Measurements from ENCODE around the gene ANKS1A. TPM values are rescaled to one million over a fixed set of nuclear protein-coding genes. Genes with fewer than 3 reads are reported as not detected.

The ANKS1A gene
- total RNA-seq, 2 donors from 2014 or later: 25.3 to 26.0 TPM

DNA sequence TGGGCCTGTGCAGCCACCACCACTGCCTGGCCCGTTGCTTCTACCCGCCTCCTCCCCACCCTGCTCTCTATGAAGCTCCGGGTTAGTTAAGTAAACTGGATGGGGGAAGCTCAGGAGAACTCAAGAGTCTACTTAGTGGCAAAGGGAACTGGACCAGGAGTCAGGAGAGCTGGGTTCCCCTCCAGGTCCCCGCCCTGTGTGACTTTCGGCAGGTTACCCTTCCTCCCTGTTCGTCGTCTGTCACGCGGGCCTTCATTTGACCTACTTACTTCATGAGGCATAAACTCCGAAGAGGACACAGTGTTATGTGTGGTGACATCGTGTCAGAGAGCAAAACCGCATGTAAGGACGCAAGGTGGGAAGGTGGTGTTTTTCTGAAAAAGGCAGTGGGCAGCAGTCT is 176.8 kb downstream of the ANKS1A start:
- Histone ChIP-seq H3K36me3 (no peaks in the 10 kb centered on the region), H3K4me1 (no peaks in the 10 kb centered on the region), H3K27ac (no peak overlapping the region), H3K27me3 (no peaks in the 10 kb centered on the region), H3K9ac (ENCODE audit: low read depth in 2 of 2, low read length in 2 of 2) (no peak overlapping the region), H3K4me3 (no peak overlapping the region), H3K9me3 (no peaks in the 10 kb centered on the region)
- intact Hi-C loops (cut with DNase I): no loop called here
- no peak for DNase-seq
- TF ChIP-seq, protein P1, sequence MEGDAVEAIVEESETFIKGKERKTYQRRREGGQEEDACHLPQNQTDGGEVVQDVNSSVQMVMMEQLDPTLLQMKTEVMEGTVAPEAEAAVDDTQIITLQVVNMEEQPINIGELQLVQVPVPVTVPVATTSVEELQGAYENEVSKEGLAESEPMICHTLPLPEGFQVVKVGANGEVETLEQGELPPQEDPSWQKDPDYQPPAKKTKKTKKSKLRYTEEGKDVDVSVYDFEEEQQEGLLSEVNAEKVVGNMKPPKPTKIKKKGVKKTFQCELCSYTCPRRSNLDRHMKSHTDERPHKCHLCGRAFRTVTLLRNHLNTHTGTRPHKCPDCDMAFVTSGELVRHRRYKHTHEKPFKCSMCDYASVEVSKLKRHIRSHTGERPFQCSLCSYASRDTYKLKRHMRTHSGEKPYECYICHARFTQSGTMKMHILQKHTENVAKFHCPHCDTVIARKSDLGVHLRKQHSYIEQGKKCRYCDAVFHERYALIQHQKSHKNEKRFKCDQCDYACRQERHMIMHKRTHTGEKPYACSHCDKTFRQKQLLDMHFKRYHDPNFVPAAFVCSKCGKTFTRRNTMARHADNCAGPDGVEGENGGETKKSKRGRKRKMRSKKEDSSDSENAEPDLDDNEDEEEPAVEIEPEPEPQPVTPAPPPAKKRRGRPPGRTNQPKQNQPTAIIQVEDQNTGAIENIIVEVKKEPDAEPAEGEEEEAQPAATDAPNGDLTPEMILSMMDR (IDR thresholded peaks at IDR 0.05): no peak

DNA sequence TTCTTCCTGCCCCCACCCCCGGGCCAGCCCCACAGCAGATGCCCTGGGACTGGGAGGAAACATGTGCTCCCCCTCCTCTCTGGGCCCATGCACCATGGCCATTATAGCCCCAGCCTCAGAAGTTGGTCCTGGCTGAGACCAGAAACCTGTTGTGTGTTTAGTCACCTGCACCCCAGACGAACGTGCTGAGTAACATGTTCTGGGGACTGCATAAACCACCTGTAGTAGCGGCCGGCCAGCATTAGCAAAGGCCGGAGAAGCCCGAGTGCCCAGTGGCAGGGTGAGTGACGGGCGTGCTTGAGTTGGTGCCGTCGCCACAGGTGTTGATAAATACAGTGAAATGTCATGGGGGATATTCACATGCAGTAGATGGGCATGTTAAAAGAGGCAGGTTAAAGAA is 178.2 kb downstream of the ANKS1A start:
- H3K27ac ChIP-seq: no peak overlapping the region
- DNase-seq: no peak
- intact Hi-C loops (cut with DNase I): no loop called here
- no peaks in the 10 kb centered on the region for H3K9me3 ChIP-seq
- H3K9ac ChIP-seq (ENCODE audit: low read depth in 2 of 2, low read length in 2 of 2): no peak overlapping the region
- H3K27me3 ChIP-seq: no peaks in the 10 kb centered on the region
- no peaks in the 10 kb centered on the region for H3K36me3 ChIP-seq
- no peak overlapping the region for H3K4me3 ChIP-seq
- TF ChIP-seq, protein P1 (IDR thresholded peaks at IDR 0.05): no peak
- no peaks in the 10 kb centered on the region for H3K4me1 ChIP-seq

DNA sequence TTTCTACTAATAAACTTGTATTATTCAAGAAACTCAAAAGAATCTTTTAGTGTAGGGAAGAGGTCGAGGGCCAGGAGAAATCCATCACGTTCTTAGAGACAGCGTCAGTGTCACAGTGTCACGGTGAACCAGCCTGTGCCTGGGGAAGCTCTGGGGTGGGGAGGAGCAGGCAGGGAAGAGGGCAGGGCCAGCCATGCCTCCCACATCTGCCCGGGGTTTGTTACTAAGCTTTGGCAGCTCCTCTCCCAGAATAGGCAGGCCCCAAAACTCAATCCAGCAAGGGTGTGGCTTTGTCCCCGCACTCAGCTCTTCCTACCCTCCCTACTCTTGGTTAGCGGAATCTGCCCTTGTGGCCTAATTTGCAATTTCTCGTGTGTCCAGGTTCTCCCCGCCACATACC is 179.2 kb downstream of the ANKS1A start:
- Histone ChIP-seq H3K9me3 (no peaks in the 10 kb centered on the region), H3K27ac (no peak overlapping the region), H3K36me3 (no peaks in the 10 kb centered on the region), H3K9ac (ENCODE audit: low read depth in 2 of 2, low read length in 2 of 2) (no peak overlapping the region), H3K4me1 (no peaks in the 10 kb centered on the region), H3K27me3 (no peaks in the 10 kb centered on the region), H3K4me3 (no peak overlapping the region)
- intact Hi-C loops (cut with DNase I): no loop called here
- no peak for DNase-seq
- TF ChIP-seq, protein P1 (IDR thresholded peaks at IDR 0.05): no peak

DNA sequence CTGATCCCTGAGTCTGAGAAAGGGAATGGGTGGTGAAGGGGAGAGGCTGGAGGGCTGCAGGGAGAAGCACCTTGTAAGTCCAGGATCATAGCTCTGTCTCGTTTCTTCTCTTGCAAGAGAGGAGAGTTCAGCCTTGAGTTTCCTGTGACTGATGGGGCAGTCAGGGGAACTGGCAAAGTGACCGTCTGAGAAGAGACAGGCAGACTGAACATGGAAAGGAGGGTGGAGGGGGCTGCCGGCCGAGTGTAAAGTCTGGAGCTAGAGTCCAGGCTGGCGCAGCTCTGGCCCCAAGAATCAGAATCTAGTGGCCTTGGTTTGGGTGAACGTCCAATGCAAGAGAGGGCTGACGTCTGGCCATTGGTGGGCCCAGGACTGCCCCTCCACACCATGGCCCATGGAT is 179.6 kb downstream of the ANKS1A start:
- TF ChIP-seq, protein P1 (IDR thresholded peaks at IDR 0.05): no peak
- Histone ChIP-seq H3K27me3 (no peaks in the 10 kb centered on the region), H3K36me3 (no peaks in the 10 kb centered on the region), H3K9ac (ENCODE audit: low read depth in 2 of 2, low read length in 2 of 2) (no peak overlapping the region), H3K4me1 (no peaks in the 10 kb centered on the region), H3K27ac (no peak overlapping the region), H3K4me3 (no peak overlapping the region), H3K9me3 (no peaks in the 10 kb centered on the region)
- no peak for DNase-seq
- intact Hi-C loops (cut with DNase I): no loop called here

DNA sequence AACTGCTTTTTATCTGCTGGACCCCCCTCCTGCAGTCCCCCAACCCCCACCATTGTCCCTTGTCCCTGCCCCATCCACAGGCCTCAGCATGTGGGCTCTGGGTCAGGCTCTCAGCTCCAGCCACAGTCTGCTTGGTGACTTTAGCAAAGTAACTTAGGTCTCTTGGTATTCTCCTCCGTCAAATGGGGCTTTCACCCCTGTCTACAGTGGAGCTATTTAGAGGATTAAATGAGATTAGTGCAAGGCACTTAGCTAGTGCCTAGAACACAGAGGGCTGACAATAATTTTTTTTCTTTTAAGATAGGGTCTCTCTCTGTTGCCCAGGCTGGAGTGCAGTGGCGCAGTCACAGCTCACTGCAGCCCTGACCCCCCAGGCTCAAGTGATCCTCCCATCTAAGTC is 180.2 kb downstream of the ANKS1A start:
- Histone ChIP-seq H3K36me3 (no peaks in the 10 kb centered on the region), H3K9ac (ENCODE audit: low read depth in 2 of 2, low read length in 2 of 2) (no peak overlapping the region), H3K27me3 (no peaks in the 10 kb centered on the region), H3K27ac (no peak overlapping the region), H3K4me3 (no peak overlapping the region), H3K9me3 (no peaks in the 10 kb centered on the region), H3K4me1 (no peaks in the 10 kb centered on the region)
- intact Hi-C loops (cut with DNase I): no loop called here
- DNase-seq: no peak
- TF ChIP-seq, protein P1 (IDR thresholded peaks at IDR 0.05): no peak

DNA sequence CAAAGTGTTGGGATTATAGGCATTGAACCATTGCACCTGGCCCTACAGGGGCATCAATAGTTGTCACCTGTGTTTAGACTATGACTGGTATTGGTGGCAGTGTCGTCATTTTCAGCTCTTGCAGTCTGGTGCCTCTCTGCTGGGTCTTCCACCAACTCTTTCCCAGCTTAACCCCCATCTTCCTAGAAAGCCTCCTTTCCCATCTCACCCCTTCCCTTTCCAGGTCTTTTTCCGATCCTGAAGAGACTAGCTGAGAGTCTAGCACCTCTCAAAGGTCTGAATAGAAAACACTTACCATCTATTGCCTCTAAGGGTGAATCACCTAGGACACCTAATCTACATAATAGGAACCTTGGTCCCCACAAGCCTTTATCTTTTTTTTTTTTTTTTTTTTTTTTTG is 181.1 kb downstream of the ANKS1A start:
- Histone ChIP-seq H3K9me3 (no peaks in the 10 kb centered on the region), H3K9ac (ENCODE audit: low read depth in 2 of 2, low read length in 2 of 2) (no peak overlapping the region), H3K36me3 (no peaks in the 10 kb centered on the region), H3K27me3 (no peaks in the 10 kb centered on the region), H3K4me1 (no peaks in the 10 kb centered on the region), H3K27ac (no peak overlapping the region), H3K4me3 (no peak overlapping the region)
- DNase-seq: no peak
- TF ChIP-seq, protein P1 (IDR thresholded peaks at IDR 0.05): no peak
- intact Hi-C loops (cut with DNase I): no loop called here

All from colonic mucosa (tissue), 4 donors.